Peyer's patch (tissue), 4 donors: ENCODE measurements around the gene SH3BP5L. TPM values are rescaled to one million over a fixed set of nuclear protein-coding genes. Genes with fewer than 3 reads are reported as not detected.

Source experiments
- DNase-seq, 3 donors: peaks; one replicate each; pipeline ENCODE4 v3.0.0-alpha.2; 2017 to 2019
- H3K27ac ChIP-seq, 4 donors: fragments of 200-600 bp; sonication (generic); one replicate each; pipeline ENCODE4 v1.5.1; 2016 to 2019
- H3K27me3 ChIP-seq, 2 donors: fragments of 200-600 bp; sonication (generic); one replicate each; pipeline ENCODE4 v1.5.1; 2019
- H3K36me3 ChIP-seq, 3 donors: fragments of 200-600 bp; sonication (generic); one replicate each; pipeline ENCODE4 v1.5.1; 2016 to 2019
- H3K4me1 ChIP-seq, 4 donors: fragments of 200-600 bp; sonication (generic); one replicate each; pipeline ENCODE4 v1.5.1; 2016 to 2019
- H3K4me3 ChIP-seq, 4 donors: fragments of 200-600 bp; sonication (generic); 1 replicate in 3 of 4; 2 replicates in 1 of 4; pipeline ENCODE4 v1.5.1; 2016 to 2019; ENCODE audit warnings: mild to moderate bottlenecking in 1 of 4
- H3K9me3 ChIP-seq, 4 donors: fragments of 200-600 bp; sonication (generic); one replicate each; pipeline ENCODE4 v1.5.1; 2016 to 2019; ENCODE audit warnings: mild to moderate bottlenecking in 1 of 4
- POLR2A ChIP-seq, 2 donors: fragments of 450-650 bp; IDR thresholded peaks; one replicate each; pipeline ENCODE4 v1.5.1; 2017; ENCODE audit warnings: antibody characterized with exemption in 2 of 2, mild to moderate bottlenecking in 2 of 2, moderate library complexity in 2 of 2
- total RNA-seq, 4 donors: library from RNA; depleted of rRNA; stranded (reverse); fragments of >200 nt; gene quantifications; one replicate each; pipeline ENCODE4 v1.1.0, GENCODE V29; 2016
- TF ChIP-seq, protein P1 (sequence below), 6 experiments: fragments of 450-650 bp in 4 of 6; fragments of 200-600 bp in 2 of 6; sonication (generic) in 1 of 6; IDR thresholded peaks; one replicate each; pipeline ENCODE4 v1.5.1; 2017 to 2019; ENCODE audit warnings: antibody characterized with exemption in 6 of 6, mild to moderate bottlenecking in 3 of 6, moderate library complexity in 1 of 6

Gene SH3BP5L
- total RNA-seq, 4 donors from 2014 or later, result 19.0 to 60.6 (median 51.5) TPM

DNA sequence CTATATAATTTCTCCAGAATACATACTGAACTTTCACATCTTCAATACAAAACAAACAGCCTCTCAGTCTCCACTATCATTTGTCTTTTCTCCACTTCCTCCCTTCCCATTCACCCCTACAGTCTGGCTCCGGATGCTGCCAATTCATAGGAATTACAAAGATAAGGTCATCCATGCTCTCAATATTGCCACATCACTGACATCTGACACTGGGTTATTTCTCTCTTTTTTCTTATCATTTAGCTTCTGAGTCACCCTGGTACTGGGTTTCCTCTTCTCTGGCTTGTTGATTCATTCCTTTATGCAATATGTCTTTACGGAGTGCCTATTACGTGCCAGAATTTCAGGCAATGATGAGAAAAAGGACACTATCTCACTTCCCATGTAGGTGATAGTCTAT, 3.1 kb upstream of the SH3BP5L start:
- no peak for DNase-seq

DNA sequence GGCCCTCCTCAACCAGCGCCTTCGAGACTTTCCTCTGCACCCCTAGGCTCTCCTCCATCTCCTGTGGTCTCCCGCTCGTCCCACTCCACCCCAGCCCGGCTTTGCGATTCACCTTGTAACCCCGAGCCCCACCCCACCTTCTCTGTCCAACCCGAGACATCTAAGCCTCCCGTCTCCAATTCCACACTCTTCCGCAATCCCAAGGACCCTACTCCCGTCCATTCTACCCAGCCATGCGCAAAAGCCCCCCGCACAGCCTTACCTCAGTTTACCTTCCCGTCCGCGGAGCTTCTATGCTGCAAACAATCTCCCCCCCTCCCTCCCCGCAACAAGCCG, 174 bp downstream of the SH3BP5L start:
- peak overlapping the region; percentile 95 to 99 (median 96) for H3K27ac ChIP-seq
- TF ChIP-seq, protein P1, sequence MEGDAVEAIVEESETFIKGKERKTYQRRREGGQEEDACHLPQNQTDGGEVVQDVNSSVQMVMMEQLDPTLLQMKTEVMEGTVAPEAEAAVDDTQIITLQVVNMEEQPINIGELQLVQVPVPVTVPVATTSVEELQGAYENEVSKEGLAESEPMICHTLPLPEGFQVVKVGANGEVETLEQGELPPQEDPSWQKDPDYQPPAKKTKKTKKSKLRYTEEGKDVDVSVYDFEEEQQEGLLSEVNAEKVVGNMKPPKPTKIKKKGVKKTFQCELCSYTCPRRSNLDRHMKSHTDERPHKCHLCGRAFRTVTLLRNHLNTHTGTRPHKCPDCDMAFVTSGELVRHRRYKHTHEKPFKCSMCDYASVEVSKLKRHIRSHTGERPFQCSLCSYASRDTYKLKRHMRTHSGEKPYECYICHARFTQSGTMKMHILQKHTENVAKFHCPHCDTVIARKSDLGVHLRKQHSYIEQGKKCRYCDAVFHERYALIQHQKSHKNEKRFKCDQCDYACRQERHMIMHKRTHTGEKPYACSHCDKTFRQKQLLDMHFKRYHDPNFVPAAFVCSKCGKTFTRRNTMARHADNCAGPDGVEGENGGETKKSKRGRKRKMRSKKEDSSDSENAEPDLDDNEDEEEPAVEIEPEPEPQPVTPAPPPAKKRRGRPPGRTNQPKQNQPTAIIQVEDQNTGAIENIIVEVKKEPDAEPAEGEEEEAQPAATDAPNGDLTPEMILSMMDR (IDR thresholded peaks at IDR 0.05), result no peak
- peak in 1 of 2 donors; percentile 22 for TF ChIP-seq POLR2A (IDR thresholded peaks at IDR 0.05)
- H3K27me3 ChIP-seq, result no peaks in the 10 kb centered on the region
- peaks cover 8 to 55% (median 24%) of the 10 kb centered on the region in 4 donors for H3K4me1 ChIP-seq
- DNase-seq, result no peak
- no peaks in the 10 kb centered on the region for H3K9me3 ChIP-seq
- peak overlapping the region; percentile 51 to 91 (median 74) for H3K4me3 ChIP-seq
- peaks cover 0 to 18% (median 0%) of the 10 kb centered on the region in 3 donors for H3K36me3 ChIP-seq

More for the DNA sequence above, 3.1 kb upstream of the SH3BP5L start:
- H3K4me1 ChIP-seq, result peaks cover 8 to 24% (median 17%) of the 10 kb centered on the region in 4 donors
- no peak overlapping the region for H3K27ac ChIP-seq
- H3K36me3 ChIP-seq, result no peaks in the 10 kb centered on the region
- TF ChIP-seq POLR2A (IDR thresholded peaks at IDR 0.05), result no peak
- TF ChIP-seq, protein P1 (IDR thresholded peaks at IDR 0.05), result no peak
- H3K4me3 ChIP-seq, result no peak overlapping the region
- H3K9me3 ChIP-seq, result no peaks in the 10 kb centered on the region
- no peaks in the 10 kb centered on the region for H3K27me3 ChIP-seq

DNA sequence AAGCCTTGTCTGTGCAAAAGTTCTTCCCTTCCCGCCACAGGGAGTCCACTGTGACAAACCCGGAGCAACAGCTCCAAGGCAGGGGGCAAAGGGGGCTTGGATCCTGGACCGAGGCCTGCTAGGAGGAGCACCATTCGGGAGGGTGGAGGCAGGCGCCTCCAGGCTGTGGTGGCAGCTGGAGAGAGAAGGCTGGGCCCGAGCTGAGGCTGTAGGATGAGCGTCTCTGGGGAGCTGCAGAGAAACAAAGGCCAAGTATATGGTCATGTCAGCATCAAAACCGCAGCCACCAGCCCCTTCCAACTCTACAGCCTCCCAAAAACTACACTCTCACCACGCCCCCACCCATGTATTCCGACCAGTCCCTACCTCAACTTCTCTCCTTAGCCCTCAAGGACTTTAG, 579 bp downstream of the SH3BP5L start:
- DNase-seq, result peak in 1 of 3 donors; percentile 47
- no peaks in the 10 kb centered on the region for H3K9me3 ChIP-seq
- peak overlapping the region; percentile 51 to 91 (median 74) for H3K4me3 ChIP-seq
- H3K36me3 ChIP-seq, result peaks cover 0 to 22% (median 0%) of the 10 kb centered on the region in 3 donors
- peak overlapping the region; percentile 95 to 99 (median 96) for H3K27ac ChIP-seq
- no peaks in the 10 kb centered on the region for H3K27me3 ChIP-seq
- peaks cover 8 to 55% (median 24%) of the 10 kb centered on the region in 4 donors for H3K4me1 ChIP-seq
- TF ChIP-seq, protein P1 (IDR thresholded peaks at IDR 0.05), result no peak
- no peak for TF ChIP-seq POLR2A (IDR thresholded peaks at IDR 0.05)

DNA sequence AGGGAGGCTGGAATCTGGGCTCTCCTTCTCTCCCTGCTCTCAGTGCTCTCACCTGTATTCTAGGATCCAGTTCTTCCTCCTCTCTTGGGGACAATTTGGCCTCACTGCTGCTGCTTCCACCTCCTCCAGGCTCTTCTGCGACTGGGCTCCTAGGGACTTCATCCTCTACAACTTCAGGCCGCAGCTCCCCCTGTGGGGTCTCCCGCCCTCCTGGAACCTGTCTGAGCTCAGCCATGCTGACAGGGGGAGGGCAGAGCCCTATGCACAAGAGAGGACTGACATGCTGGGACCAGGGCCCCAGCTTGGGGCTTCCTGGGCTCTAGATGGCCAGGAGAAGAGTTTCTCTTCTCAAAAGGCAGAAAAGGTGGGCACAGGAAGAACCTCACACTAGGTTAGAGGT, 1.0 kb downstream of the SH3BP5L start:
- no peaks in the 10 kb centered on the region for H3K27me3 ChIP-seq
- peak overlapping the region in 2 of 4 donors; percentile 95 to 96 for H3K27ac ChIP-seq
- H3K4me1 ChIP-seq, result peaks cover 8 to 55% (median 24%) of the 10 kb centered on the region in 4 donors

DNA sequence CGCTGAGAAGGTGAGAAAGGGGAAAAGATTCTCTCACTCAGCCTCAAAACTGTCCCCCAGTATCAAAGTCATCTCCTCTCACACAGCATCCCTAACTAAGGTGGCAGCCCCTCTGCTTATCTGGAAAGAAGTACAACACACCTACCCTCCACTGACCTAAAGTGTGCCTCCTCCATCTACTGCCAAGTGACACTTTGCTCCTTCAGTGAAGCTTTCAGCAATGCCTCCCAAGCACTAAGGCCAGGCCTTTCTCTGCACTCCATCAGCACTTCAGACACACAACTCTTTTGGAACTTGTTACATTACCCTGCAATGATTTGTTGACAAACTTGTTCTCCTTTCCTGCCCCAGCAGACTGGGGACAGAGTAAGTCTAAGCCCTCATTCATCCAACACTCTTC, 1.4 kb downstream of the SH3BP5L start:
- H3K4me1 ChIP-seq, result peaks cover 8 to 55% (median 24%) of the 10 kb centered on the region in 4 donors
- no peaks in the 10 kb centered on the region for H3K9me3 ChIP-seq
- H3K36me3 ChIP-seq, result peaks cover 0 to 22% (median 0%) of the 10 kb centered on the region in 3 donors
- no peak overlapping the region for H3K27ac ChIP-seq
- H3K27me3 ChIP-seq, result no peaks in the 10 kb centered on the region
- peak in 1 of 3 donors; percentile 24 for DNase-seq
- TF ChIP-seq, protein P1 (IDR thresholded peaks at IDR 0.05), result no peak
- no peak for TF ChIP-seq POLR2A (IDR thresholded peaks at IDR 0.05)
- H3K4me3 ChIP-seq, result peak overlapping the region in 3 of 4 donors; percentile 74 to 91 (median 75)

More for the DNA sequence above, 1.0 kb downstream of the SH3BP5L start:
- Histone ChIP-seq H3K4me3 (peak overlapping the region; percentile 51 to 91 (median 74)), H3K9me3 (no peaks in the 10 kb centered on the region), H3K36me3 (peaks cover 0 to 22% (median 0%) of the 10 kb centered on the region in 3 donors)
- DNase-seq, result peak in 1 of 3 donors; percentile 36
- TF ChIP-seq, protein P1 (IDR thresholded peaks at IDR 0.05), result no peak
- TF ChIP-seq POLR2A (IDR thresholded peaks at IDR 0.05), result no peak
